HepG2 (cell line): Measurements from ENCODE around the gene MLLT10. TPM values are rescaled to one million over a fixed set of nuclear protein-coding genes. Genes with fewer than 3 reads are reported as not detected.

Experiments used
- ARNT2 ChIP-seq: sonication (generic); formaldehyde crosslinking; IDR thresholded peaks from 2 replicates; pipeline ENCODE4 v1.8.0; 2022; ENCODE audit warnings: mild to moderate bottlenecking, low read depth, missing genetic modification reagents, moderate library complexity
- ATAD3A ChIP-seq: sonication (generic); formaldehyde crosslinking; IDR thresholded peaks from 2 replicates; pipeline ENCODE4 v1.4.0; 2020; ENCODE audit warnings: missing genetic modification reagents
- ATF3 ChIP-seq: sonication (generic); formaldehyde crosslinking; IDR thresholded peaks from 2 replicates; pipeline ENCODE4 v1.4.0; 2020; ENCODE audit warnings: missing genetic modification reagents
- ATRX ChIP-seq: sonication (generic); formaldehyde crosslinking; IDR thresholded peaks from 2 replicates; pipeline ENCODE4 v1.4.0; 2020; ENCODE audit warnings: missing genetic modification reagents, borderline replicate concordance
- BCL6 ChIP-seq: IDR thresholded peaks from 2 replicates; pipeline ENCODE4 v1.6.1; 2016; ENCODE audit warnings: missing genetic modification reagents, missing compliant biosample characterization
- CENPT ChIP-seq: sonication (generic); formaldehyde crosslinking; IDR thresholded peaks from 2 replicates; pipeline ENCODE4 v1.8.0; 2022; ENCODE audit warnings: low read depth, mild to moderate bottlenecking, moderate library complexity, missing genetic modification reagents
- DBP ChIP-seq: sonication (generic); formaldehyde crosslinking; IDR thresholded peaks from 2 replicates; pipeline ENCODE4 v1.4.0; 2020; ENCODE audit warnings: missing genetic modification reagents; ENCODE audit errors: not compliant biosample characterization
- EP300 ChIP-seq, 3 experiments: sonication (generic) in 1 of 3; formaldehyde crosslinking in 1 of 3; IDR thresholded peaks; 2 replicates each; pipeline versions ENCODE4 v1.5.1 to v1.6.1; 2011 to 2020; ENCODE audit warnings: low read depth in 2 of 3, low read length in 2 of 3, borderline replicate concordance in 1 of 3, improper control_type of control experiment in 1 of 3, mild to moderate bottlenecking in 1 of 3, missing genetic modification reagents in 1 of 3, moderate library complexity in 1 of 3
- HHEX ChIP-seq: IDR thresholded peaks from 2 replicates; pipeline ENCODE4 v1.6.1; 2016; ENCODE audit warnings: control low read depth
- MAX ChIP-seq: IDR thresholded peaks from 2 replicates; pipeline ENCODE4 v1.6.1; 2012; ENCODE audit warnings: inconsistent platforms
- MYC ChIP-seq: sonication (generic); formaldehyde crosslinking; IDR thresholded peaks from 2 replicates; pipeline ENCODE4 v1.9.0; 2021; ENCODE audit warnings: missing genetic modification reagents, borderline replicate concordance
- NRL ChIP-seq: sonication (generic); formaldehyde crosslinking; IDR thresholded peaks from 2 replicates; pipeline ENCODE4 v1.5.0; 2020; ENCODE audit warnings: missing genetic modification reagents, mild to moderate bottlenecking, moderate library complexity, borderline replicate concordance
- ONECUT2 ChIP-seq: sonication (generic); formaldehyde crosslinking; IDR thresholded peaks from 2 replicates; pipeline ENCODE4 v1.4.0; 2020; ENCODE audit warnings: missing genetic modification reagents
- PRPF4 ChIP-seq: fragments of 200-400 bp; formaldehyde crosslinking; IDR thresholded peaks from 2 replicates; pipeline ENCODE4 v1.6.1; 2016; ENCODE audit warnings: low read length, low read depth; ENCODE audit not compliant: poor library complexity, severe bottlenecking
- RBM22 ChIP-seq: fragments of 200-400 bp; formaldehyde crosslinking; optimal IDR thresholded peaks from 2 replicates; pipeline ENCODE3; 2017; ENCODE audit warnings: mild to moderate bottlenecking, low read length, moderate library complexity
- REXO4 ChIP-seq: sonication (generic); formaldehyde crosslinking; IDR thresholded peaks from 2 replicates; pipeline ENCODE4 v1.8.0; 2022; ENCODE audit warnings: missing genetic modification reagents, mild to moderate bottlenecking, borderline replicate concordance
- SKIL ChIP-seq: sonication (generic); formaldehyde crosslinking; IDR thresholded peaks from 2 replicates; pipeline ENCODE4 v1.8.0; 2022; ENCODE audit warnings: missing genetic modification reagents, mild to moderate bottlenecking, moderate library complexity, borderline replicate concordance
- ZBTB26 ChIP-seq: IDR thresholded peaks from 2 replicates; pipeline ENCODE4 v1.6.1; 2016; ENCODE audit warnings: missing compliant biosample characterization, missing genetic modification reagents, borderline replicate concordance
- ZNF17 ChIP-seq: sonication (generic); formaldehyde crosslinking; IDR thresholded peaks from 2 replicates; pipeline ENCODE4 v1.5.0; 2020; ENCODE audit warnings: mild to moderate bottlenecking, missing genetic modification reagents
- ZNF253 ChIP-seq: sonication (generic); formaldehyde crosslinking; IDR thresholded peaks from 2 replicates; pipeline ENCODE4 v1.8.0; 2022; ENCODE audit warnings: mild to moderate bottlenecking, missing genetic modification reagents, borderline replicate concordance
- ZNF275 ChIP-seq: sonication (generic); formaldehyde crosslinking; IDR thresholded peaks from 2 replicates; pipeline ENCODE4 v1.8.0; 2022; ENCODE audit warnings: missing genetic modification reagents, mild to moderate bottlenecking, inconsistent platforms, borderline replicate concordance
- ZNF563 ChIP-seq: sonication (generic); formaldehyde crosslinking; IDR thresholded peaks from 2 replicates; pipeline ENCODE4 v1.8.0; 2022; ENCODE audit warnings: mild to moderate bottlenecking, moderate library complexity, missing genetic modification reagents
- ZNF749 ChIP-seq: sonication (generic); formaldehyde crosslinking; IDR thresholded peaks from 2 replicates; pipeline ENCODE4 v1.8.0; 2022; ENCODE audit warnings: mild to moderate bottlenecking, missing genetic modification reagents, moderate library complexity, borderline replicate concordance
- polyA plus RNA-seq, 8 experiments: library from polyadenylated mRNA; depleted of rRNA in 3 of 8; stranded (reverse) in 7 of 8; unstranded in 1 of 8; fragments of >200 nt; fragmentation: Illumina TruSeq in 4 of 8; extraction: Trizol in 4 of 8; gene quantifications; 2 replicates each; pipeline versions ENCODE4 v1.2.1 to v1.2.3, GENCODE V29; 2011 to 2016; ENCODE audit warnings: low read depth in 4 of 8, missing spikeins in 1 of 8, mixed read lengths in 1 of 8; ENCODE audit not compliant: insufficient read depth in 1 of 8
- total RNA-seq, 5 experiments: library from RNA; depleted of rRNA; stranded (reverse); fragments of >200 nt; fragmentation: Illumina TruSeq; extraction: Trizol; gene quantifications; 2 replicates each; pipeline ENCODE4 v1.2.3, GENCODE V29; 2016; ENCODE audit warnings: low read depth in 1 of 5

The MLLT10 gene
- total and polyA plus RNA-seq, 2 of the 13 experiments (the other 11 are each of a cell fraction or from before 2014, with no cell fraction given): 51.3 to 84.1 TPM

GRCh38 chr10:21495752-21496342, 38.2 kb upstream of the MLLT10 start (continued):
- TF ChIP-seq ZNF253 (CRISPR knock-in tag) (no peak), PRPF4 (peak; percentile 99), ATRX (CRISPR knock-in tag) (no peak), ATF3 (CRISPR knock-in tag) (peak; percentile 58; the same call in 1 of the 2 replicates), ZBTB26 (CRISPR knock-in tag) (peak; percentile 73; the same call in 1 of the 2 replicates), ONECUT2 (no peak), BCL6 (CRISPR knock-in tag) (peak; percentile 88), ARNT2 (CRISPR knock-in tag) (peak; percentile 98), MAX (no peak), ZNF563 (CRISPR knock-in tag) (peak; percentile 94), REXO4 (CRISPR knock-in tag) (no peak), ZNF275 (CRISPR knock-in tag) (peak; percentile 94), NRL (no peak), SKIL (CRISPR knock-in tag) (0 out of 2 replicates have a peak, but pooled peaks have one; percentile 55), ZNF17 (no peak), HHEX (no peak), MYC (CRISPR knock-in tag) (peak; percentile 99), CENPT (CRISPR knock-in tag) (0 out of 2 replicates have a peak, but pooled peaks have one; percentile 15), EP300 (IDR thresholded peaks at IDR 0.05; ENCODE audit: low read depth in 2 of 2, low read length in 2 of 2) (peak; percentile 86 to 92), EP300 (CRISPR knock-in tag; IDR thresholded peaks at IDR 0.05; ENCODE audit: borderline replicate concordance) (peak; percentile 93), ZNF749 (peak; percentile 90; the same call in 1 of the 2 replicates), ATAD3A (peak; percentile 0; the same call in 1 of the 2 replicates), DBP (CRISPR knock-in tag) (peak; percentile 32), RBM22 (no peak)
